Stimulated activated CD4-positive, alpha-beta T cell treated with anti-CD3 and anti-CD28 coated beads, TNF-alpha, amount 100 ng/mL, for 4 hours (primary cell): ENCODE measurements around the gene TFF1.

ENCODE experiments used
- DNase-seq, 3 experiments: peaks; one replicate each; pipeline ENCODE4 v3.0.0-alpha.2; 2020; ENCODE audit warnings: low read depth in 3 of 3

Gene TFF1

GRCh38 chr21:42362700-42363099, 3.6 kb downstream of the TFF1 start:
- DNase-seq: no peak

- no peak for DNase-seq
Measured at GRCh38 chr21:42362198-42362597, 4.1 kb downstream of the TFF1 start.

GRCh38 chr21:42361286-42361685, 5.0 kb downstream of the TFF1 start:
- no peak for DNase-seq

- no peak for DNase-seq
Measured at GRCh38 chr21:42360317-42360716, 6.0 kb downstream of the TFF1 start.

GRCh38 chr21:42358937-42359336, 7.4 kb downstream of the TFF1 start:
- DNase-seq: no peak

- no peak for DNase-seq
Measured at GRCh38 chr21:42358261-42358660, 8.1 kb downstream of the TFF1 start.

GRCh38 chr21:42357307-42357706, 9.0 kb downstream of the TFF1 start:
- no peak for DNase-seq

GRCh38 chr21:42356650-42357049, 9.7 kb downstream of the TFF1 start:
- DNase-seq: no peak

GRCh38 chr21:42356046-42356445, 10.3 kb downstream of the TFF1 start:
- DNase-seq: no peak

GRCh38 chr21:42353623-42354022, 12.7 kb downstream of the TFF1 start:
- no peak for DNase-seq

GRCh38 chr21:42352441-42353095, 13.8 kb downstream of the TFF1 start:
- no peak for DNase-seq

GRCh38 chr21:42351626-42352440, 14.5 kb downstream of the TFF1 start:
- no peak for DNase-seq

- no peak for DNase-seq
Measured at GRCh38 chr21:42350927-42351426, 15.4 kb downstream of the TFF1 start, which contains the start of gene TFF2. Gene TFF2 (minus strand): TSS chr21:42350994. CDS start chr21:42350957, 37 bp downstream.

- DNase-seq: no peak
Measured at GRCh38 chr21:42350318-42350910, 15.9 kb downstream of the TFF1 start.

GRCh38 chr21:42349420-42350317, 16.7 kb downstream of the TFF1 start:
- DNase-seq: no peak

GRCh38 chr21:42348762-42349161, 17.6 kb downstream of the TFF1 start:
- DNase-seq: no peak

- DNase-seq: no peak
Measured at GRCh38 chr21:42347601-42348327, 18.6 kb downstream of the TFF1 start.

- DNase-seq: no peak
Measured at GRCh38 chr21:42346866-42347600, 19.3 kb downstream of the TFF1 start.

GRCh38 chr21:42346441-42346840, 19.9 kb downstream of the TFF1 start:
- DNase-seq: no peak

- DNase-seq: no peak
Measured at GRCh38 chr21:42344631-42345030, 21.7 kb downstream of the TFF1 start.
